Adrenal gland (tissue), 5 donors: ENCODE data around the gene SELENOO.

Experiments used
- POLR2A ChIP-seq, 2 donors: fragments of 450-650 bp; IDR thresholded peaks; one replicate each; pipeline ENCODE4 v1.6.1; 2017; ENCODE audit warnings: antibody characterized with exemption in 2 of 2, mild to moderate bottlenecking in 2 of 2, moderate library complexity in 1 of 2
- TF ChIP-seq, protein P1 (sequence below), 6 experiments: fragments of 450-650 bp in 4 of 6; fragments of 200-600 bp in 2 of 6; sonication (generic) in 1 of 6; IDR thresholded peaks; 1 replicate in 5 of 6; 2 replicates in 1 of 6; pipeline versions ENCODE4 v1.5.1 to v1.8.0; 2016 to 2021; ENCODE audit warnings: antibody characterized with exemption in 6 of 6, mild to moderate bottlenecking in 2 of 6, moderate library complexity in 1 of 6
- donor health status: DM: no; HTN: no; CAD: no.

DNA sequence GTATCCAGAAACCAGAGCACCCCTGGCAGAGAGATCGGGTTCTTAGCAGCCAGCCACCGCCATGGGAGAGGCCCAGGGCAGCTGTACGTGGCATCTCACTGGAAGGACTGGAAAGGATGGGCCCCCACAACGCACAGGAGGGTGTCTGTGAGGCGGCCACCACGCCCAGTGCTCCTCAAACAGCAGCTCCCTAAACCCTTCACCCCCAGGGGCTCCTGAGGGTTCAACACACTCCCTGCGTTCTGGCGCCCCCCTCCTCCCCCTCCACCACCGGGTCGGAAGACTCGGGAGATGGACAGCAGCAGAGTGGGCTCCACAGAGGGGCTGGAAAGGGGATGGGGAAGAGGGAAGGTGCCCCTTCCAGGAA, 59.6 kb downstream of the SELENOO start:
- TF ChIP-seq, protein P1, sequence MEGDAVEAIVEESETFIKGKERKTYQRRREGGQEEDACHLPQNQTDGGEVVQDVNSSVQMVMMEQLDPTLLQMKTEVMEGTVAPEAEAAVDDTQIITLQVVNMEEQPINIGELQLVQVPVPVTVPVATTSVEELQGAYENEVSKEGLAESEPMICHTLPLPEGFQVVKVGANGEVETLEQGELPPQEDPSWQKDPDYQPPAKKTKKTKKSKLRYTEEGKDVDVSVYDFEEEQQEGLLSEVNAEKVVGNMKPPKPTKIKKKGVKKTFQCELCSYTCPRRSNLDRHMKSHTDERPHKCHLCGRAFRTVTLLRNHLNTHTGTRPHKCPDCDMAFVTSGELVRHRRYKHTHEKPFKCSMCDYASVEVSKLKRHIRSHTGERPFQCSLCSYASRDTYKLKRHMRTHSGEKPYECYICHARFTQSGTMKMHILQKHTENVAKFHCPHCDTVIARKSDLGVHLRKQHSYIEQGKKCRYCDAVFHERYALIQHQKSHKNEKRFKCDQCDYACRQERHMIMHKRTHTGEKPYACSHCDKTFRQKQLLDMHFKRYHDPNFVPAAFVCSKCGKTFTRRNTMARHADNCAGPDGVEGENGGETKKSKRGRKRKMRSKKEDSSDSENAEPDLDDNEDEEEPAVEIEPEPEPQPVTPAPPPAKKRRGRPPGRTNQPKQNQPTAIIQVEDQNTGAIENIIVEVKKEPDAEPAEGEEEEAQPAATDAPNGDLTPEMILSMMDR (IDR thresholded peaks at IDR 0.05): no peak
- no peak for TF ChIP-seq POLR2A (IDR thresholded peaks at IDR 0.05)
